ENCODE results near the gene PDIA4.

GRCh38 chr7:148982654-148983199, 45.6 kb downstream of the PDIA4 start:
- TF ChIP-seq MAX (IDR thresholded peaks at IDR 0.05) = no peak
- TF ChIP-seq EP300 (IDR thresholded peaks at IDR 0.05; ENCODE audit: borderline replicate concordance) = no peak
- no peak for TF ChIP-seq YY1 (IDR thresholded peaks at IDR 0.05; ENCODE audit: low read depth)
- TF ChIP-seq TAF1 (IDR thresholded peaks at IDR 0.05; ENCODE audit: low read depth) = no peak
- TF ChIP-seq NFIC (IDR thresholded peaks at IDR 0.05) = no peak
- TF ChIP-seq RAD21 (IDR thresholded peaks at IDR 0.05; ENCODE audit: low read depth) = no peak
- no peak for TF ChIP-seq TCF12 (IDR thresholded peaks at IDR 0.05; ENCODE audit: low read depth)
- TF ChIP-seq, protein P1, sequence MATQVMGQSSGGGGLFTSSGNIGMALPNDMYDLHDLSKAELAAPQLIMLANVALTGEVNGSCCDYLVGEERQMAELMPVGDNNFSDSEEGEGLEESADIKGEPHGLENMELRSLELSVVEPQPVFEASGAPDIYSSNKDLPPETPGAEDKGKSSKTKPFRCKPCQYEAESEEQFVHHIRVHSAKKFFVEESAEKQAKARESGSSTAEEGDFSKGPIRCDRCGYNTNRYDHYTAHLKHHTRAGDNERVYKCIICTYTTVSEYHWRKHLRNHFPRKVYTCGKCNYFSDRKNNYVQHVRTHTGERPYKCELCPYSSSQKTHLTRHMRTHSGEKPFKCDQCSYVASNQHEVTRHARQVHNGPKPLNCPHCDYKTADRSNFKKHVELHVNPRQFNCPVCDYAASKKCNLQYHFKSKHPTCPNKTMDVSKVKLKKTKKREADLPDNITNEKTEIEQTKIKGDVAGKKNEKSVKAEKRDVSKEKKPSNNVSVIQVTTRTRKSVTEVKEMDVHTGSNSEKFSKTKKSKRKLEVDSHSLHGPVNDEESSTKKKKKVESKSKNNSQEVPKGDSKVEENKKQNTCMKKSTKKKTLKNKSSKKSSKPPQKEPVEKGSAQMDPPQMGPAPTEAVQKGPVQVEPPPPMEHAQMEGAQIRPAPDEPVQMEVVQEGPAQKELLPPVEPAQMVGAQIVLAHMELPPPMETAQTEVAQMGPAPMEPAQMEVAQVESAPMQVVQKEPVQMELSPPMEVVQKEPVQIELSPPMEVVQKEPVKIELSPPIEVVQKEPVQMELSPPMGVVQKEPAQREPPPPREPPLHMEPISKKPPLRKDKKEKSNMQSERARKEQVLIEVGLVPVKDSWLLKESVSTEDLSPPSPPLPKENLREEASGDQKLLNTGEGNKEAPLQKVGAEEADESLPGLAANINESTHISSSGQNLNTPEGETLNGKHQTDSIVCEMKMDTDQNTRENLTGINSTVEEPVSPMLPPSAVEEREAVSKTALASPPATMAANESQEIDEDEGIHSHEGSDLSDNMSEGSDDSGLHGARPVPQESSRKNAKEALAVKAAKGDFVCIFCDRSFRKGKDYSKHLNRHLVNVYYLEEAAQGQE (IDR thresholded peaks at IDR 0.05; ENCODE audit: low read depth) = no peak

Measured in Ishikawa (cell line).